Measurements from ENCODE around the gene MAPK8IP1. TPM values are rescaled to one million over a fixed set of nuclear protein-coding genes. Genes with fewer than 3 reads are reported as not detected.

The MAPK8IP1 gene
- total and polyA plus RNA-seq, 4 donors = 4.7 to 15.4 (median 5.7) TPM

DNA sequence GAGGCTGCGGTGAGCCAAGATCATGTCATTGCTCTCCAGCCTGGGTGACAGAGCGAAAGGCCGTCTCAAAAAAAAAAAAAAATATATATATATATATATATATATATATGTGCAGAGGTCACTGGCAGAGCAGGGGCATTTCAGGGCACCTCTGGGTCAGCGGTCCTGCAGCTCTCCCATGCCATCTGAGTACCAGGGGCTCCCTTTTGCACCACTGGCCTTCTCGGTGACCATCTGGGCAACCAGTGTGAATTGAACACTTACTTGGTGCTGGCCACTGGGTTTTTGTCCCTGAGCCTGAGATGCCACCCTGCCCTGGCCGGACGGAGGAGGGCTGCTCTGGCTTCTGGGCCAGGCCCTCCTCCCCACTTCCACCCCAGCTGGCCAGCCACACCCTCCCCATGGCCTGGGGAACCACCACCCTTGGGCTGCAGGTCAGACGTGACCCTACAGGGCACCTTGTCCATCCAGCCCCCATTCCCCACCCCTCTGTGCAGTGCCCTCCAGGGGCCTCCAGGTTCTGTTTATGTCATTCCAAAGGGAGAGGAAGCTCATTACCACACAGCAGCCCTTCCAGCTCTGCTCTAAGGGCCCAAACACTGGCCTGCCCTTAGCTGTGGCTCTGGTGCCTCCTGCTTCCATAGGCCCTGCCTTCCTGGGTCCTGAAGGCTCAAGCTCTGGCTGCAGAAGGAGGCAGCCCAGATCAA lies 10.3 kb downstream of the MAPK8IP1 start:
- peaks cover 3 to 18% (median 4%) of the 10 kb centered on the region in 5 donors for H3K4me1 ChIP-seq (ENCODE audit: control insufficient read depth in 5 of 5, insufficient read depth in 5 of 5, low read length in 5 of 5)
- TF ChIP-seq, protein P1, sequence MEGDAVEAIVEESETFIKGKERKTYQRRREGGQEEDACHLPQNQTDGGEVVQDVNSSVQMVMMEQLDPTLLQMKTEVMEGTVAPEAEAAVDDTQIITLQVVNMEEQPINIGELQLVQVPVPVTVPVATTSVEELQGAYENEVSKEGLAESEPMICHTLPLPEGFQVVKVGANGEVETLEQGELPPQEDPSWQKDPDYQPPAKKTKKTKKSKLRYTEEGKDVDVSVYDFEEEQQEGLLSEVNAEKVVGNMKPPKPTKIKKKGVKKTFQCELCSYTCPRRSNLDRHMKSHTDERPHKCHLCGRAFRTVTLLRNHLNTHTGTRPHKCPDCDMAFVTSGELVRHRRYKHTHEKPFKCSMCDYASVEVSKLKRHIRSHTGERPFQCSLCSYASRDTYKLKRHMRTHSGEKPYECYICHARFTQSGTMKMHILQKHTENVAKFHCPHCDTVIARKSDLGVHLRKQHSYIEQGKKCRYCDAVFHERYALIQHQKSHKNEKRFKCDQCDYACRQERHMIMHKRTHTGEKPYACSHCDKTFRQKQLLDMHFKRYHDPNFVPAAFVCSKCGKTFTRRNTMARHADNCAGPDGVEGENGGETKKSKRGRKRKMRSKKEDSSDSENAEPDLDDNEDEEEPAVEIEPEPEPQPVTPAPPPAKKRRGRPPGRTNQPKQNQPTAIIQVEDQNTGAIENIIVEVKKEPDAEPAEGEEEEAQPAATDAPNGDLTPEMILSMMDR (IDR thresholded peaks at IDR 0.05; ENCODE audit: control extremely low read depth, extremely low read depth) = no peak
- no peak overlapping the region for H3K27ac ChIP-seq (ENCODE audit: low read depth in 1 of 2, low read length in 1 of 2)
- no peaks in the 10 kb centered on the region for H3K36me3 ChIP-seq (ENCODE audit: control insufficient read depth in 4 of 4, insufficient read depth in 4 of 4, low read length in 4 of 4)
- H3K9ac ChIP-seq (ENCODE audit: insufficient read depth in 1 of 2, low read length in 2 of 2) = no peak overlapping the region
- H3K27me3 ChIP-seq (ENCODE audit: control insufficient read depth in 3 of 3, insufficient read depth in 3 of 3, low read length in 2 of 3) = peaks cover 0 to 3% (median 2%) of the 10 kb centered on the region in 3 donors
- no peaks in the 10 kb centered on the region for H3K9me3 ChIP-seq (ENCODE audit: control insufficient read depth in 4 of 4, insufficient read depth in 3 of 4, low read length in 3 of 4)
- DNase-seq (no peak), ATAC-seq (ENCODE audit: insufficient read depth, low FRiP score) (no peak)
- H3K4me3 ChIP-seq = no peak overlapping the region
- 91 to 92% methylated on average over 8 of the region's 8 CpGs for WGBS, 2 donors

- no peaks in the 10 kb centered on the region for H3K9me3 ChIP-seq (ENCODE audit: control insufficient read depth in 4 of 4, insufficient read depth in 3 of 4, low read length in 3 of 4)
- H3K9ac ChIP-seq (ENCODE audit: insufficient read depth in 1 of 2, low read length in 2 of 2) = no peak overlapping the region
- H3K27ac ChIP-seq (ENCODE audit: low read depth in 1 of 2, low read length in 1 of 2) = no peak overlapping the region
- WGBS, 2 donors = 16 to 19% methylated on average over 18 to 19 of the region's 19 CpGs
- H3K4me3 ChIP-seq = no peak overlapping the region
- H3K4me1 ChIP-seq (ENCODE audit: control insufficient read depth in 5 of 5, insufficient read depth in 5 of 5, low read length in 5 of 5) = peaks cover 4 to 26% (median 10%) of the 10 kb centered on the region in 5 donors
- DNase-seq (peak in 1 of 3 donors; percentile 20), ATAC-seq (ENCODE audit: insufficient read depth, low FRiP score) (no peak)
- TF ChIP-seq, protein P1 (IDR thresholded peaks at IDR 0.05; ENCODE audit: control extremely low read depth, extremely low read depth) = no peak
- no peaks in the 10 kb centered on the region for H3K36me3 ChIP-seq (ENCODE audit: control insufficient read depth in 4 of 4, insufficient read depth in 4 of 4, low read length in 4 of 4)
- peaks cover 0 to 3% (median 2%) of the 10 kb centered on the region in 3 donors for H3K27me3 ChIP-seq (ENCODE audit: control insufficient read depth in 3 of 3, insufficient read depth in 3 of 3, low read length in 2 of 3)
These were observed 11.1 kb downstream of the MAPK8IP1 start for GRCh38 chr11:45896422-45896984.

DNA sequence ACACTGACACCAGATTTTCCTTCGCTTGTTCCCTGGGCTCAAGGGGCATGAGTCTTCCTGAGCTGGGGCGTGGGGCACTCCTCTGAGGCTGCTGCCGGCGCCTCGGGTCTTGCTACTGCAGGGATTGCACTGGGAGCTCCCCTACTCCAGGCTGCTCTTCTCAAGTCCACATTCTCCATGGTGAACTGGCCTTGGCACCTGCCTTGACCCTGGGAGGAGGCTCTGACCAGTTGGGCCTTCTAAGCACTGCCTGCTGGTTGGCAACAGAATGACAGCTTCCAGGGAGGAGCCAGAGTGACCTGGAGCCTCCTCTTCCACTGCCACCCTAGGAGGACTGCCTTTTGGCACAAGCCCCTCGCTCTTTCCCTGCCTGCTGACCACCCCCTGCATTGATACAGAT lies 12.1 kb downstream of the MAPK8IP1 start:
- no peak for ATAC-seq (ENCODE audit: insufficient read depth, low FRiP score)
- H3K9ac ChIP-seq (ENCODE audit: insufficient read depth in 1 of 2, low read length in 2 of 2) = no peak overlapping the region
- no peak overlapping the region for H3K4me3 ChIP-seq
- no peak overlapping the region for H3K27ac ChIP-seq (ENCODE audit: low read depth in 1 of 2, low read length in 1 of 2)
- WGBS, 2 donors = 89 to 94% methylated on average over 6 of the region's 6 CpGs
- H3K36me3 ChIP-seq (ENCODE audit: control insufficient read depth in 4 of 4, insufficient read depth in 4 of 4, low read length in 4 of 4) = peaks cover 0 to under 1% (median 0%) of the 10 kb centered on the region in 4 donors
- no peaks in the 10 kb centered on the region for H3K9me3 ChIP-seq (ENCODE audit: control insufficient read depth in 4 of 4, insufficient read depth in 3 of 4, low read length in 3 of 4)
- H3K4me1 ChIP-seq (ENCODE audit: control insufficient read depth in 5 of 5, insufficient read depth in 5 of 5, low read length in 5 of 5) = peaks cover 4 to 30% (median 10%) of the 10 kb centered on the region in 5 donors
- no peak for DNase-seq
- TF ChIP-seq, protein P1 (IDR thresholded peaks at IDR 0.05; ENCODE audit: control extremely low read depth, extremely low read depth) = no peak
- H3K27me3 ChIP-seq (ENCODE audit: control insufficient read depth in 3 of 3, insufficient read depth in 3 of 3, low read length in 2 of 3) = peaks cover 0 to 3% (median 2%) of the 10 kb centered on the region in 3 donors

Measured in lung (tissue), 12 donors.